ENCODE data around the gene THAP4.

GRCh38 chr2:241568726-241569125 lies 68.2 kb downstream of the THAP4 start:
- TF ChIP-seq REST (IDR thresholded peaks at IDR 0.05; ENCODE audit: insufficient replicate concordance, low read depth) (no peak), CTCF (IDR thresholded peaks at IDR 0.05; ENCODE audit: insufficient read depth, low read length) (no peak), POLR2AphosphoS5 (IDR thresholded peaks at IDR 0.05; ENCODE audit: low read depth) (no peak), SPI1 (IDR thresholded peaks at IDR 0.05; ENCODE audit: borderline replicate concordance, low read depth) (no peak)
